ENCODE measurements around the gene CACNA1S.

- TF ChIP-seq CTCF (IDR thresholded peaks at IDR 0.05) (no peak), ZFX (IDR thresholded peaks at IDR 0.05; ENCODE audit: borderline replicate concordance) (no peak)
Observed at GRCh38 chr1:201044119-201044518, 68.1 kb downstream of the CACNA1S start.
